ENCODE results near the gene GULP1. TPM values are rescaled to one million over a fixed set of nuclear protein-coding genes. Genes with fewer than 3 reads are reported as not detected.
"Not testable (repeated sequence)": the region's sequence is repeated elsewhere in the genome, so short reads cannot be mapped to it uniquely, and the experiment has no call there.

GULP1 gene
- total and polyA plus RNA-seq, 2 donors = 4.1 to 4.8 TPM

DNA sequence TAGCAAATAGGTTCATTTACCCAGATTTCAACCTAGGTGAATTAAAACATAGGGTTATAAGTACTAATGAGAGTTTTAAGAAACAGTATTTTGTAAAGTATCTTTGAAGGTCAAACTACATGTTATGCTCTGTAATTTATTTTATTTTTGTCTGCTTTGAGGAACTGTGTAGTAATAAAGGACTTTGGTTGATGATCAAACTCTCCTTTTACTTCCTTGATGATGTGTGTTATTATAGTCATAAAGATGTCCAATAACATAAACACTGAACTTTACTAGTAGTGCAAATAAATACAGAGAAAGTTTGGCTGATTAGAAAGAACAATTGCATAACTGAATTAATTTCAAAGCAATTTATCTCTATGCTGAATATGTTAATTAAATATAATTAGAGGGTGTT lies 6.3 kb downstream of the GULP1 start:
- no peaks in the 10 kb centered on the region for H3K36me3 ChIP-seq (ENCODE audit: control insufficient read depth in 2 of 2, insufficient read depth in 2 of 2, low read length in 1 of 2)
- H3K27me3 ChIP-seq (ENCODE audit: control insufficient read depth in 2 of 2, insufficient read depth in 1 of 2, low read length in 1 of 2) = peaks cover 6 to 14% of the 10 kb centered on the region in 2 donors
- H3K27ac ChIP-seq (ENCODE audit: low read depth in 1 of 2, low read length in 1 of 2) = no peak overlapping the region
- no peaks in the 10 kb centered on the region for H3K4me1 ChIP-seq (ENCODE audit: control insufficient read depth in 2 of 2, insufficient read depth in 2 of 2, low read length in 2 of 2)
- no peaks in the 10 kb centered on the region for H3K9me3 ChIP-seq (ENCODE audit: control insufficient read depth in 2 of 2, insufficient read depth in 1 of 2, low read length in 1 of 2)
- no peak for DNase-seq (ENCODE audit: low read depth in 6 of 9, low spot score in 9 of 9)
- no peak overlapping the region for H3K4me3 ChIP-seq (ENCODE audit: low read length in 2 of 2)

DNA sequence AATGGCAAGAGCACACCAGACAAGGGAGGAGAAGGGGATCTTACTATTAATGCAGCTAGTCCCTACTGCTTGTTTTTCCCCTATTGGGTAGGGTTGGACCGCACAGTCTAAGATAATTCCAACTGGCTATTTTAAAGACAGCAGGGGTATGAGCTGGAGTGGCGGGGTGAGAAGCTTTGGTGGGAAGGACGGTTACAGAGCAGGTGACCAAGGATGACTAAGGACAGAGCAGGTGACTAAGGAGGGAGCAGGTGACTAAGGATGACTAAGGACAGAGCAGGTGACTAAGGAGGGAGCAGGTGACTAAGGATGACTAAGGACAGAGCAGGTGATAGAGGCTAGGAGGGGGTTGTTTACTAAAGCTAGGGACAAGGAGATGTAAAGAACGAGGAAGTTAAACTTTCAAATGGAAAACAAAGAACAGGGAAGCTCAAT lies 7.3 kb downstream of the GULP1 start:
- not testable (repeated sequence) for H3K36me3 ChIP-seq (ENCODE audit: control insufficient read depth in 2 of 2, insufficient read depth in 2 of 2, low read length in 1 of 2); H3K27me3 ChIP-seq (ENCODE audit: control insufficient read depth in 2 of 2, insufficient read depth in 1 of 2, low read length in 1 of 2); H3K9me3 ChIP-seq (ENCODE audit: control insufficient read depth in 2 of 2, insufficient read depth in 1 of 2, low read length in 1 of 2); H3K27ac ChIP-seq (ENCODE audit: low read depth in 1 of 2, low read length in 1 of 2); DNase-seq (ENCODE audit: low read depth in 6 of 9, low spot score in 9 of 9); H3K4me3 ChIP-seq (ENCODE audit: low read length in 2 of 2); H3K4me1 ChIP-seq (ENCODE audit: control insufficient read depth in 2 of 2, insufficient read depth in 2 of 2, low read length in 2 of 2)
- 92% methylated on average over 4 of the region's 4 CpGs for WGBS

- 95% methylated on average over 2 of the region's 2 CpGs for WGBS
- Histone ChIP-seq H3K27ac (ENCODE audit: low read depth in 1 of 2, low read length in 1 of 2) (no peak overlapping the region), H3K36me3 (ENCODE audit: control insufficient read depth in 2 of 2, insufficient read depth in 2 of 2, low read length in 1 of 2) (no peaks in the 10 kb centered on the region), H3K27me3 (ENCODE audit: control insufficient read depth in 2 of 2, insufficient read depth in 1 of 2, low read length in 1 of 2) (no peaks in the 10 kb centered on the region), H3K9me3 (ENCODE audit: control insufficient read depth in 2 of 2, insufficient read depth in 1 of 2, low read length in 1 of 2) (no peaks in the 10 kb centered on the region), H3K4me3 (ENCODE audit: low read length in 2 of 2) (no peak overlapping the region), H3K4me1 (ENCODE audit: control insufficient read depth in 2 of 2, insufficient read depth in 2 of 2, low read length in 2 of 2) (no peaks in the 10 kb centered on the region)
- no peak for DNase-seq (ENCODE audit: low read depth in 6 of 9, low spot score in 9 of 9)
Observed at GRCh38 chr2:188303363-188304031, 11.8 kb downstream of the GULP1 start.

GRCh38 chr2:188305271-188305670 lies 13.6 kb downstream of the GULP1 start:
- H3K9me3 ChIP-seq (ENCODE audit: control insufficient read depth in 2 of 2, insufficient read depth in 1 of 2, low read length in 1 of 2) = no peaks in the 10 kb centered on the region
- 95% methylated on average over 1 of the region's 1 CpG for WGBS
- no peak overlapping the region for H3K4me3 ChIP-seq (ENCODE audit: low read length in 2 of 2)
- no peak overlapping the region for H3K27ac ChIP-seq (ENCODE audit: low read depth in 1 of 2, low read length in 1 of 2)
- no peaks in the 10 kb centered on the region for H3K36me3 ChIP-seq (ENCODE audit: control insufficient read depth in 2 of 2, insufficient read depth in 2 of 2, low read length in 1 of 2)
- no peak for DNase-seq (ENCODE audit: low read depth in 6 of 9, low spot score in 9 of 9)
- no peaks in the 10 kb centered on the region for H3K4me1 ChIP-seq (ENCODE audit: control insufficient read depth in 2 of 2, insufficient read depth in 2 of 2, low read length in 2 of 2)
- H3K27me3 ChIP-seq (ENCODE audit: control insufficient read depth in 2 of 2, insufficient read depth in 1 of 2, low read length in 1 of 2) = no peaks in the 10 kb centered on the region

GRCh38 chr2:188306271-188306670 lies 14.6 kb downstream of the GULP1 start:
- H3K27ac ChIP-seq (ENCODE audit: low read depth in 1 of 2, low read length in 1 of 2) = no peak overlapping the region

DNA sequence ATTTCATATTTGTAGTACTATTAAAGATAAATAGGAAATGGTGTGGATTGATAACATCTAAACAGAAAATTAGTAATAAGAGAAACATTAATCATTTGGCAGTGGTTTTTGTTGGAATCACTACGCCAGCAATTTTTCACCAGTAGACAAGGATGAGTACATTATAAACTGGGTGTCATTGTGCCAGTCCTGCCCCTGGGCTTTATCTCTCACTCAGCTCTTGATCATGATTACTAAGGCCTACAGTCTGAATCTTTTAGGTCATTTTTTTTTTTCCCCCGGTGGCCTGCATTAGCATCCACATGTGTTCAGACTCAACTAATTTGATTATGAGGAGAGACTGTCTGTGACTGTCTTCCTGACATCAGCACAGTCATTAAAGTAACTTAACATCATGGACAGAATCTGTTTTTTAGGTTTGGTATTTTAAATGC lies 16.2 kb downstream of the GULP1 start:
- no peaks in the 10 kb centered on the region for H3K36me3 ChIP-seq (ENCODE audit: control insufficient read depth in 2 of 2, insufficient read depth in 2 of 2, low read length in 1 of 2)
- no peaks in the 10 kb centered on the region for H3K27me3 ChIP-seq (ENCODE audit: control insufficient read depth in 2 of 2, insufficient read depth in 1 of 2, low read length in 1 of 2)
- no peaks in the 10 kb centered on the region for H3K9me3 ChIP-seq (ENCODE audit: control insufficient read depth in 2 of 2, insufficient read depth in 1 of 2, low read length in 1 of 2)
- WGBS = 92% methylated on average over 2 of the region's 2 CpGs
- no peak overlapping the region for H3K4me3 ChIP-seq (ENCODE audit: low read length in 2 of 2)
- no peaks in the 10 kb centered on the region for H3K4me1 ChIP-seq (ENCODE audit: control insufficient read depth in 2 of 2, insufficient read depth in 2 of 2, low read length in 2 of 2)
- H3K27ac ChIP-seq (ENCODE audit: low read depth in 1 of 2, low read length in 1 of 2) = no peak overlapping the region
- no peak for DNase-seq (ENCODE audit: low read depth in 6 of 9, low spot score in 9 of 9)

More at GRCh38 chr2:188306271-188306670, 14.6 kb downstream of the GULP1 start:
- Histone ChIP-seq H3K9me3 (ENCODE audit: control insufficient read depth in 2 of 2, insufficient read depth in 1 of 2, low read length in 1 of 2) (no peaks in the 10 kb centered on the region), H3K36me3 (ENCODE audit: control insufficient read depth in 2 of 2, insufficient read depth in 2 of 2, low read length in 1 of 2) (no peaks in the 10 kb centered on the region), H3K27me3 (ENCODE audit: control insufficient read depth in 2 of 2, insufficient read depth in 1 of 2, low read length in 1 of 2) (no peaks in the 10 kb centered on the region), H3K4me3 (ENCODE audit: low read length in 2 of 2) (no peak overlapping the region), H3K4me1 (ENCODE audit: control insufficient read depth in 2 of 2, insufficient read depth in 2 of 2, low read length in 2 of 2) (no peaks in the 10 kb centered on the region)
- DNase-seq (ENCODE audit: low read depth in 6 of 9, low spot score in 9 of 9) = no peak
- 54% methylated on average over 1 of the region's 1 CpG for WGBS

DNA sequence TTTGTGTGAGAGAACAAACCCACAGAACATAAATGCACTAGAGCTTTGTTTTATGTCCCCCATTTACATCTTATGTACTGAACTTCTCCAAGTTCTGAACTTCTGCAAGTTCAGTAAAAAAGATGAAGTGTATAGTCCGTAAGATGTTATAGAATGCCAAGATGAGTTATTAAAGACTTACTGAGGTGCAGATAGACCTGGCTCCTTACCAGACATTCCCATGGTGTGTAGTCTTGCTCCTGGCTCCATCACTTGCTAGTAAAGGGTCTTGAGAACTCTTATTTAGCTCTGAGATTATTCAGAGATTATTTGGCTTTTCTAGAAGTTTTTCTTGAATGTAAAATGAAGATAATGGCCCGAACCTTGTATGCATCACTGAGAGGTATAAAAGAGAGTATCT lies 16.8 kb downstream of the GULP1 start:
- Histone ChIP-seq H3K27me3 (ENCODE audit: control insufficient read depth in 2 of 2, insufficient read depth in 1 of 2, low read length in 1 of 2) (no peaks in the 10 kb centered on the region), H3K36me3 (ENCODE audit: control insufficient read depth in 2 of 2, insufficient read depth in 2 of 2, low read length in 1 of 2) (no peaks in the 10 kb centered on the region), H3K4me1 (ENCODE audit: control insufficient read depth in 2 of 2, insufficient read depth in 2 of 2, low read length in 2 of 2) (no peaks in the 10 kb centered on the region), H3K27ac (ENCODE audit: low read depth in 1 of 2, low read length in 1 of 2) (no peak overlapping the region), H3K4me3 (ENCODE audit: low read length in 2 of 2) (no peak overlapping the region), H3K9me3 (ENCODE audit: control insufficient read depth in 2 of 2, insufficient read depth in 1 of 2, low read length in 1 of 2) (no peaks in the 10 kb centered on the region)
- WGBS = 66% methylated on average over 2 of the region's 2 CpGs
- no peak for DNase-seq (ENCODE audit: low read depth in 6 of 9, low spot score in 9 of 9)

DNA sequence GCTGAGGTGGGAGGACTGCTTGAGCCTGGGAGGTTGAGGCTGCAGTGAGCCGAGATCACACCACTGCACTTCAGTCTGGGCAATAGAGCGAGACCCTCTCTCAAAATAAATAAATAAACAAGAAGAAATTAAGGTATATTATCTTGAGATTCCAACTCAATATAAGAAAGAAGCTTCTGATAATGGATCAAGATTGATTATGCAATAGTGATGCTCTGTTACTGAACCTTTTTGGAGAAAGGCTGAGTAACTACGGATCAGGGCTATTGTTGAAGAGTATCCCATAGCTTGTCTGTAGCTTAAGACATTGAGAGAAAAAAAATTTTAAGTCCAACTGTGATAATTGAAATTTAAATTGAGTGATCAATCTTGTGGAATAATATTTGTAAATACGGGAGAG lies 17.7 kb downstream of the GULP1 start:
- no peaks in the 10 kb centered on the region for H3K27me3 ChIP-seq (ENCODE audit: control insufficient read depth in 2 of 2, insufficient read depth in 1 of 2, low read length in 1 of 2)
- WGBS = 92% methylated on average over 4 of the region's 4 CpGs
- no peak overlapping the region for H3K4me3 ChIP-seq (ENCODE audit: low read length in 2 of 2)
- no peak overlapping the region for H3K27ac ChIP-seq (ENCODE audit: low read depth in 1 of 2, low read length in 1 of 2)
- no peaks in the 10 kb centered on the region for H3K4me1 ChIP-seq (ENCODE audit: control insufficient read depth in 2 of 2, insufficient read depth in 2 of 2, low read length in 2 of 2)
- no peak for DNase-seq (ENCODE audit: low read depth in 6 of 9, low spot score in 9 of 9)
- no peaks in the 10 kb centered on the region for H3K36me3 ChIP-seq (ENCODE audit: control insufficient read depth in 2 of 2, insufficient read depth in 2 of 2, low read length in 1 of 2)
- H3K9me3 ChIP-seq (ENCODE audit: control insufficient read depth in 2 of 2, insufficient read depth in 1 of 2, low read length in 1 of 2) = no peaks in the 10 kb centered on the region

- 91% methylated on average over 6 of the region's 6 CpGs for WGBS
- Histone ChIP-seq H3K27ac (ENCODE audit: low read depth in 1 of 2, low read length in 1 of 2) (no peak overlapping the region), H3K4me1 (ENCODE audit: control insufficient read depth in 2 of 2, insufficient read depth in 2 of 2, low read length in 2 of 2) (no peaks in the 10 kb centered on the region), H3K4me3 (ENCODE audit: low read length in 2 of 2) (no peak overlapping the region), H3K27me3 (ENCODE audit: control insufficient read depth in 2 of 2, insufficient read depth in 1 of 2, low read length in 1 of 2) (no peaks in the 10 kb centered on the region), H3K9me3 (ENCODE audit: control insufficient read depth in 2 of 2, insufficient read depth in 1 of 2, low read length in 1 of 2) (no peaks in the 10 kb centered on the region), H3K36me3 (ENCODE audit: control insufficient read depth in 2 of 2, insufficient read depth in 2 of 2, low read length in 1 of 2) (no peaks in the 10 kb centered on the region)
- no peak for DNase-seq (ENCODE audit: low read depth in 6 of 9, low spot score in 9 of 9)
Observed at GRCh38 chr2:188314314-188315054, 22.8 kb downstream of the GULP1 start.

Measured in thymus (tissue), 11 donors.